Ecto neural progenitor cell (in vitro differentiated cells): ENCODE results near the gene PVRIG.
"Not testable (repeated sequence)": the region's sequence is repeated elsewhere in the genome, so short reads cannot be mapped to it uniquely, and the experiment has no call there.

Experiments used
- DNase-seq: peaks from one replicate; pipeline ENCODE4 v3.0.0-alpha.2; 2018; ENCODE audit warnings: low spot score

Gene PVRIG

GRCh38 chr7:100195222-100195621 lies 24.5 kb upstream of the PVRIG start:
- DNase-seq, result no peak

DNA sequence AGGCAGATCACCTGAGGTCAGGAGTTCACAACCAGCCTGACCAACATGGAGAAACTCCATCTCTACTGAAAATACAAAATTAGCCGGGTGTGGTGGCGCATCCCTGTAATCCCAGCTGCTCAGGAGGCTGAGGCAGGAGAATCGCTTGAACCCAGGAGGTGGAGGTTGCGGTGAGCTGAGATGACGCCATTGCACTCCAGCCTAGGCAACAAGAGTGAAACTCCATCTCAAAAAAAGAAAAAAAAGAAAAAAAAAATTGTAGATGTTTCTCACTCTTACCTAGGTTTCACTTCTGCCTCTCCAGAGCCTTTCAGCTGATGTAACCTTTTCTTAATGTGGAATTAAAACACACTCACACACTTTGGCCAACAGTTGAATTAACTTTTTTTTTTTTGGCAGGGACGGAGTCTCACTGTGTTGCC lies 23.8 kb upstream of the PVRIG start:
- DNase-seq, result not testable (repeated sequence)

GRCh38 chr7:100198266-100198665 lies 21.5 kb upstream of the PVRIG start:
- DNase-seq, result no peak

DNA sequence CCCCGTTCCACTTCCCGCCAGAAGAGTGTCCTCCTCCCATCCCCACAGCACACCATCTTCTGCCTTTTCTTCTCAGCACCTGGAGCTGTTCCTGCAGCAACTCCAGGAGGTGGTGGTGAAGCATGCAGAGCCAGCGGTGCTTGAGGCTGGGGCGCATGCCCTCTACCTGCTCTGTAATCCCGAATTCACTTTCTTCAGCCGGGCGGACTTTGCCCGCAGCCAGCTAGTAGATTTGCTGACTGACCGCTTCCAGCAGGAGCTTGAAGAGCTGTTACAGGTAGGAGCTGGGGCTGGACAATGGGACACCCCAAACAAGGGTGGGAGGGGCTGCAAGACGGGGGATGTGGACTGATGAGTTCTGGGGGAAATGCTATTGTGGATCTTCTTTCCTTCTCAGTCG lies 19.1 kb upstream of the PVRIG start:
- DNase-seq, result no peak

DNA sequence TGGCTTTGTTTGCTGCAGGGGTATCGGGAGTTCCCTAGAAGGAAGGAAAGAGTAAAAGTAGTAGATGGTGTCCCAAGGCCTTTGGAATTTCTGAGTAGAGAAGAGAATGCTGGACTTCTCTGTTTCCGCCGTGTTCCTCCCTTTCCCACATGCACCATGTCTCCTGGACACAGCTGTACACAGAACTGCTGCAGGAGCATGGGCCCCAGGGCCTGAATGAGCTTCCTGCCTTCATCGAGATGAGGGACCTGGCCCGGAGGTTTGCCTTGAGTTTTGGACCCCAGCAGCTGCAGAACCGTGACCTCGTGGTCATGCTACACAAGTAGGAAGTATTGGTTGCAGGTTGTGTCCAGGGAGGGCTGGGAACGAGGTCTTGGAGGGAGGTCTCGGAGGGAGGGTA lies 15.3 kb upstream of the PVRIG start:
- no peak for DNase-seq

DNA sequence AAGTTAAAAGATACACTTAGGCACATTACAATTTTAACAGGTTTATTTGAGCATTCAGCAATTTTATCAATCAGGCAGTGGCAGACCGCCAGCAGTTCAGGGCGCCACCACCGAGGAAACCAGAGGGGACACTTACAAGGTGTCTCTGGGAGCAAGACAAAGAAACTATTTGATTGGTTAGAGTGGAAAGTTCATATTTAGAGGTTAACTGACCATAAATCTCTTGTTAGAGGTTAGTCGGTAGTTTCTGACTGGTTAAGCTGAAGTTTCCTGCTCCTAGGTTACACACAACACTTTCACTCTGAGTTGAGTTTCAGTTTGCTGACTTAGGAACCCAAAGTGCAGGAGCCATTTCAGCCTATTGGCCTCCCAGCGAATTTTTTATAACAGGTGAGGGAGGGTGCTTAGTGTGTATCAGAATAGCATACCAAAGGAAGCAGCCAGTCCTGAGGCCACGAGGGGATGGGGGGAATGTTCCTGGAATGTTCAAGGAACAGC lies 10.8 kb upstream of the PVRIG start:
- DNase-seq, result no peak

- no peak for DNase-seq
Observed at GRCh38 chr7:100209493-100209892, 10.3 kb upstream of the PVRIG start.

- DNase-seq, result no peak
Observed at GRCh38 chr7:100210805-100211204, 8.9 kb upstream of the PVRIG start.

DNA sequence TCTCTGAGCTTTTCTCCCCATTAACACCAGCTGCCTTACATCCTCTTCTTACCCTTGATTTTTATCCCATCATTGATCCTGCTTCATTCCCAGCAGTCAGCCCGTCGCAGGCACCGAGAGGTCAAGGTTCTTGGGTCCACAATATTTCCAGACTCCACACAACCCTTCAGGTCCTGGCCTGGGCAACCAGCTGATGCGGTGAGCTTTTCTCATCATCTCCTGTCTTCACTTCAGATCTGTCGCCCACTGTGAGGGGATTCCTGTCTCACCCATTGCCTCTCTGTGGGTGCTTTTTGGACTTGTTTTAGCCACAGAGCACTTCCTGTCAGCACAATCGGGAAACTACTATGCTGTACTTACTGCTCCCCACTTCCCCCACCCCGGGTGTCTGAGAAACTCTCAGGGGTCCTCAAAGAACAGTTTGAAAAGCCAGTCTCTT lies 8.4 kb upstream of the PVRIG start:
- no peak for DNase-seq

GRCh38 chr7:100212631-100213286 lies 7.0 kb upstream of the PVRIG start:
- DNase-seq, result no peak

DNA sequence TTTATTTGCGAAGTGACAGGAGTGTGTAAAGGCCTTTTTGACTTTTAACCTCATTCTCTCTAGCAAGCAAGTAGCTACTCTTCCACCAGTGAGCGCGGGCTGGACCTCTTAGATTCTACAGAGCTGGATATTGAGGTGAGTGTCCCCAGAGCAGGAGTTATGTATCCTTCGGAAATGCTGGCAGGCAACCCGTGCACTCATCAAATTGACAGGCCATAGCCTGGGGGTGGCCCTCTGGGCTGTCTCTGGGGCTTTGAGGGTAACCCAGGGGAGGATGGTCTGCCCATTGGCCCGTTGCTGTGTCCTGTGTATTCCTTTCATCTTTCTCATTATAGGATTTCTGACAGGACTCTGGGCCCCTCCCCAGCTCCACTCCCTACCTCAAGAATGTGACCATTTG lies 6.1 kb upstream of the PVRIG start:
- DNase-seq, result no peak

GRCh38 chr7:100214356-100214755 lies 5.4 kb upstream of the PVRIG start:
- DNase-seq, result not testable (repeated sequence)

- DNase-seq, result no peak
Observed at GRCh38 chr7:100215895-100216294, 3.9 kb upstream of the PVRIG start.

DNA sequence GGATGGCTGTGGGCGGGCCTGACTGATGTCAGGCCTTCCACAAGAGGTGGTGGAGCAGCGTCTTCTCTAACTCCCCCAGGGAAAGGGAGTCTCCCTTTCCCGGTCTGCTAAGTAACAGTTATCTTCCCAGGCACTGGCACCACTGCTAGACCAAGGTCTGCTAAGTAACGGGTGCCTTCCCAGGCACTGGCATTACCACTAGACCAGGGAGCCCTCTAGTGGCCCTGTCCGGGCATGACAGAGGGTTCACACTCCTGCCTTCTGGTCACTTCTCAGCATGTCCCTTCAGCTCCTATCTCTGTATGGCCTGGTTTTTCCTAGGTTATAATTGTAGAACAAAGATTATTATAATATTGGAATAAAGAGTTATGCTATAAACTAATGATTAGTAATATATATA lies 1.8 kb upstream of the PVRIG start:
- peak; percentile 68 for DNase-seq

DNA sequence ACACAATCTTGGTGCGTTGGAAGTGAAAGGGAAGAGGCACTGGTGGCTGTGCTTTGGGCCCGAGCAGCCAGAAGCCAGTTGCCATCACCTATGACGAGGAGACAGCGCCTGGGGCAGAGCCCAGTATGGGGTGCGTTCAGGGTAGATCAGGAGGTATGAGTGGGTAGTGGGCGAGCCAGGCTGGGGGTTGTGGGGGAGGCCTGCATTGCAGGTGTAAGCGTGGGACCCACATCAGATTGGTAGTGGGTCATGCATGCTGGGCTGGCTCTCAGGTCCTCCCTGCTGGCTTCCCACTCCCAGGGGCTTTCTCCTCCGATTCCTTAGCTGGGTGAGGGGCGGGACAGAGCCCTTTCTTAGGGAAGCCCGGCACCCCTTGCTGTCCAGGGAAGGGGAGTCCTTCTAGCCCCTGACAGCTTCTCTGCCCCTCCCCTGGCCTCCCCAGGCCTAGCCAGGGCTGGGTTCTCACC lies 445 bp upstream of the PVRIG start:
- no peak for DNase-seq

- no peak for DNase-seq
Observed at GRCh38 chr7:100220586-100221230, 959 bp downstream of the PVRIG start.

- DNase-seq, result no peak
Observed at GRCh38 chr7:100221231-100221718, 1.5 kb downstream of the PVRIG start.

DNA sequence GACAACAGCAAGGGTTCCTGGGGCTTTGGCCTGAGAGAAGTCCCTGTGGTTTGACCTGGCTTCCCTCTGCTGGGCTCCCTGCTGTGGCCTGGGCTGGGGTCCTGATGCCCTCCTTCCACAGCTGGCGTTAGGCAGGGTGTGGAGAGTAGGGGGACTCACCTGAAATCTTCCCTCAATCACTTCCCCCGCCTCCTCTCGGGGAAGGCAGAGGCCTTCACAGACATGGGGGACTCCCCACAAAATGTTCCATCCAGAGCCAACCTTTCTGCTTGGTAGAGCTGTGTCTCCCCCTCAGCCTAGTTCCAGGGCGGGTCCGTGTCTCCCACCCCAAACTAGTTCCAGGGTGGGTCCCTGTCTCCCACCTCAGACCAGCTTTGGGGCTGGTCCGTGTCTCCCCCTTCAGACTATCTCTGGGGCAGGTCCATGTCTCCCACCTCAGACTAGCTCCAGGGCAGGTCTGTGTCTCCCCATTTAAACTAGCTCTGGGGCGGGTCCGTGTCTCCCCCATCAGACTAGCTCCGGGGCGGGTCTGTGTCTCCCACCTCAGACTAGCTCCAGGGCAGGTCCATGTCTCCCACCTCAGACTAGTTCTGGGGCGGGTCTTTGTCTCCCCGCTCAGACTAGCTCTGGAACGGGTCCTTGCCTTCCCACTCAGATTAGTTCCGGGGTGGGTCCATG lies 2.2 kb downstream of the PVRIG start:
- DNase-seq, result no peak

DNA sequence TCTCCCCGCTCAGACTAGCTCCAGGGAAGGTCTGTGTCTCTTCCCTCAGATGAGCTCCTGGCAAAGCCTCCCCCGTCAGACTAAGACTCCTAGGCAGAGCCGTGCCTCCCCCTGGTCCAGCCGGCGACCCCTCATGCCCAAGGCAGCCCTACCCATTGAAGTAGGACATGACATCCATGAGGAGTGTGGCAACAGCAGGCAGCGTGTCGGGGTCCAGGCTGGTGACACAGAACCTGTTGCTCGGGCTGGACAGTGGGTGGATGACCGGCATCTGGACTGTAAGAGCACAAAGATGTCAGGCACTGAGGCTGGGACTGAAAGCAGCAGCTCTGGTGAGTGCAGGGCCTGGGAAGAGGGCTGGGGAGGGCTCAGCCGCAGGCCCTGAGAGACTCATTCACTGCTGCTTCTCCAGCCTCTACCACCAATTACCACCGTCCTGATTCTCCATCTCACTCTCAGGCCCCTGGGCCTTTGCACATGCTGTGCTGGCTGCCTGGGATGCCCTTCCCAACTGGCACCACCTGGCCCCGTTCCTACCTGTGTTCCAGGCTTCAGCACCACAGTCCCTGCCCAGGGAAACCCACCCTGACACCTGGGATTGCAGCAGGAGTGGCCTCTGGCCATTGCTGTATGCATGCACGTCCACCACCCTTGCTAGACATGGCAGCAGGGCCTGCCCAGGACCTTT lies 2.8 kb downstream of the PVRIG start:
- DNase-seq, result no peak

GRCh38 chr7:100223376-100223927 lies 3.7 kb downstream of the PVRIG start:
- DNase-seq, result not testable (repeated sequence)

DNA sequence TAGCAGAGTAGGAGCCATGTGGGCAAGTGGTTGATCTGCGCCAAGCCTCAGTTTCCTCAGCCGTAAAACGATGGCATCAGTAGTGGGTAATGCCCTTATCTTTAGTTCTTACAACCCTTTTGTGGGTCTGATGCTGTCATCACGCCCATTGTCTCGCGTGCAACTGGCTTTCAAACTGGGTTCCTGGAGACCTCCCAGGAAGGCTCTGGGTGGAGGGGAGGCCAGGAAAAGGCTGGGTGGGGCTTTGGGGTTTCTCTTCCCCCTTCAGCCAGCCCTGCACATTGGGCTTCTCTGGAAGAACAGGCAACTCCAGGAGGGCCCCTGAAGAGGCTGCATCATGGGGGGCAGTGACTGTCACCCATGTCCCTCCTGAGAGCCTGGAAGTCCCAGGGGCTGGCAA lies 5.1 kb downstream of the PVRIG start:
- DNase-seq, result not testable (repeated sequence)
